Calu3 (cell line): ENCODE data around the gene STIM1. TPM values are rescaled to one million over a fixed set of nuclear protein-coding genes. Genes with fewer than 3 reads are reported as not detected.
A peak's percentile ranks its signal among the peaks of the same experiment; 100 is the strongest.

Experiments
- BruUV-seq: library from RNA; stranded (reverse); fragments of 400-500 nt; replicated peaks from 2 replicates; lab custom pipeline; 2021; lab: Mats Ljungman, UMichigan
- CTCF ChIA-PET: fragments of 300-600 bp; sonication (Branson Sonifier 250); formaldehyde crosslinking; loops from one replicate; lab custom pipeline; 2022; ENCODE audit warnings: antibody characterized with exemption; lab: Charles Lee
- DNase-seq: peaks from one replicate; pipeline ENCODE4 v3.0.0; 2022
- H3K27ac Mint-ChIP-seq: one replicate; pipeline ENCODE4 v1.8.0; 2022; ENCODE audit warnings: mixed read lengths; ENCODE audit not compliant: unreplicated experiment
- H3K27me3 Mint-ChIP-seq: one replicate; pipeline ENCODE4 v1.8.0; 2022; ENCODE audit warnings: mixed read lengths; ENCODE audit not compliant: unreplicated experiment
- H3K36me3 Mint-ChIP-seq: one replicate; pipeline ENCODE4 v1.8.0; 2022; ENCODE audit warnings: mild to moderate bottlenecking, moderate library complexity, mixed read lengths; ENCODE audit not compliant: insufficient read depth, unreplicated experiment
- H3K4me1 Mint-ChIP-seq: one replicate; pipeline ENCODE4 v1.8.0; 2022; ENCODE audit warnings: mild to moderate bottlenecking, low read depth, mixed read lengths; ENCODE audit not compliant: unreplicated experiment
- H3K4me3 Mint-ChIP-seq: one replicate; pipeline ENCODE4 v1.8.0; 2022; ENCODE audit warnings: mild to moderate bottlenecking, low read depth, moderate library complexity, mixed read lengths; ENCODE audit not compliant: unreplicated experiment
- H3K9me3 Mint-ChIP-seq: one replicate; pipeline ENCODE4 v1.8.0; 2022; ENCODE audit warnings: low read depth, mixed read lengths; ENCODE audit not compliant: unreplicated experiment
- intact Hi-C: fragments of 100-400 bp; cut with micrococcal nuclease; formaldehyde crosslinking; loops from one replicate; pipeline ENCODE4 v1.10.0; 2022; ENCODE audit not compliant: unreplicated experiment
- total RNA-seq: library from RNA; stranded (reverse); gene quantifications from 2 replicates; pipeline ENCODE4 v1.2.3, GENCODE V29; 2022
- TF ChIP-seq, protein P1 (sequence below): fragments of 200-600 bp; IDR thresholded peaks from one replicate; pipeline ENCODE4 v1.8.0; 2022; ENCODE audit warnings: antibody characterized with exemption; ENCODE audit not compliant: unreplicated experiment

The STIM1 gene
- total RNA-seq, 1 experiment from 2014 or later: 60.1 TPM

DNA sequence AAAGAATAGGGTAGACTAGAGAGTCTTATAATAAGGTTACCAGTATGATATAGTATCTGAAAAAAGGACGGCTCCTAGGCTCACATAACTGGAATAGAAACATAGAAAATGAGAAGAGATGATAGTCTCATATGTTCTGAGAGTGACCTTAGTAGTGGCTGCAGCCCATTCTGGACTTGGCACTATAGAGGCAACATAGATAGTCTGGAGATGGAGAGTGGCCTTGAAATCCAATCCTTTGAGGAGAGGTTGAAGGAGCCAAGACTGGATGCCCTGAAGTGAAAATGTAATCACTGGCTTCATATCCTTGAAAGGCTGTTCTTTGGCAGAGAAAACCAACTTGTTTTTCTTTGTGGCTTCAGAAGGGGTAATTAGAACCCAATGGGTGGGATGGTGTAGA, 81.1 kb downstream of the STIM1 start:
- Mint-ChIP-seq H3K36me3 (no peaks in the 10 kb centered on the region), H3K4me1 (peaks cover 26% of the 10 kb centered on the region), H3K27me3 (no peaks in the 10 kb centered on the region), H3K4me3 (no peak overlapping the region), H3K9me3 (no peaks in the 10 kb centered on the region), H3K27ac (no peak overlapping the region)
- no TSS peak for BruUV-seq
- intact Hi-C loops: no loop called here
- TF ChIP-seq, protein P1, sequence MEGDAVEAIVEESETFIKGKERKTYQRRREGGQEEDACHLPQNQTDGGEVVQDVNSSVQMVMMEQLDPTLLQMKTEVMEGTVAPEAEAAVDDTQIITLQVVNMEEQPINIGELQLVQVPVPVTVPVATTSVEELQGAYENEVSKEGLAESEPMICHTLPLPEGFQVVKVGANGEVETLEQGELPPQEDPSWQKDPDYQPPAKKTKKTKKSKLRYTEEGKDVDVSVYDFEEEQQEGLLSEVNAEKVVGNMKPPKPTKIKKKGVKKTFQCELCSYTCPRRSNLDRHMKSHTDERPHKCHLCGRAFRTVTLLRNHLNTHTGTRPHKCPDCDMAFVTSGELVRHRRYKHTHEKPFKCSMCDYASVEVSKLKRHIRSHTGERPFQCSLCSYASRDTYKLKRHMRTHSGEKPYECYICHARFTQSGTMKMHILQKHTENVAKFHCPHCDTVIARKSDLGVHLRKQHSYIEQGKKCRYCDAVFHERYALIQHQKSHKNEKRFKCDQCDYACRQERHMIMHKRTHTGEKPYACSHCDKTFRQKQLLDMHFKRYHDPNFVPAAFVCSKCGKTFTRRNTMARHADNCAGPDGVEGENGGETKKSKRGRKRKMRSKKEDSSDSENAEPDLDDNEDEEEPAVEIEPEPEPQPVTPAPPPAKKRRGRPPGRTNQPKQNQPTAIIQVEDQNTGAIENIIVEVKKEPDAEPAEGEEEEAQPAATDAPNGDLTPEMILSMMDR: no peak
- CTCF ChIA-PET: no interaction called here
- DNase-seq: no peak

DNA sequence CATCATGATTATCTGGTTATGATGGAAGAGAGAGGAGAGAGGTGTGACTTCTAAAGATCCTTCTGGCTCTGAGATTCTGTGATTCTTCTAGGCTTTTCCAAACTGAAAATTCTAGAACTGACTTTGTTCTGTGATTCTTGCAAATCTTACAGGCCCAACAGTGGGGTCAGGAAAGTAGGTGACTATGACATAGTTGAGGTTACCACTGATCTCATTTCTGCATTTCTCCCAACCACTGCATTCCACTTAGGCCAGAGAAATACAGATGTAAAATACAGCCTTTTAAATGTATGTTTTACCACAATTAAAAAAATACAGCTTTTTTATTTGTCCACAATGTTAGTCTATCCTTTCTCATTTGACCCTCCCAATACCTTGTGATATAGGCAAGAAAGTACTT, 83.7 kb downstream of the STIM1 start:
- no TSS peak for BruUV-seq
- no peak for DNase-seq
- intact Hi-C loops: no loop called here
- no peaks in the 10 kb centered on the region for H3K27me3 Mint-ChIP-seq
- no peak overlapping the region for H3K27ac Mint-ChIP-seq
- CTCF ChIA-PET: interaction anchor here (0.6 to 1.4 kb wide), 4 partner anchors 33 to 90 kb away, joined by 3 to 10 read pairs (median 4); partner anchors contain the start of gene STIM1
- no peak overlapping the region for H3K4me3 Mint-ChIP-seq
- H3K36me3 Mint-ChIP-seq: no peaks in the 10 kb centered on the region
- no peaks in the 10 kb centered on the region for H3K9me3 Mint-ChIP-seq
- peaks cover 26% of the 10 kb centered on the region for H3K4me1 Mint-ChIP-seq
- TF ChIP-seq, protein P1: no peak

DNA sequence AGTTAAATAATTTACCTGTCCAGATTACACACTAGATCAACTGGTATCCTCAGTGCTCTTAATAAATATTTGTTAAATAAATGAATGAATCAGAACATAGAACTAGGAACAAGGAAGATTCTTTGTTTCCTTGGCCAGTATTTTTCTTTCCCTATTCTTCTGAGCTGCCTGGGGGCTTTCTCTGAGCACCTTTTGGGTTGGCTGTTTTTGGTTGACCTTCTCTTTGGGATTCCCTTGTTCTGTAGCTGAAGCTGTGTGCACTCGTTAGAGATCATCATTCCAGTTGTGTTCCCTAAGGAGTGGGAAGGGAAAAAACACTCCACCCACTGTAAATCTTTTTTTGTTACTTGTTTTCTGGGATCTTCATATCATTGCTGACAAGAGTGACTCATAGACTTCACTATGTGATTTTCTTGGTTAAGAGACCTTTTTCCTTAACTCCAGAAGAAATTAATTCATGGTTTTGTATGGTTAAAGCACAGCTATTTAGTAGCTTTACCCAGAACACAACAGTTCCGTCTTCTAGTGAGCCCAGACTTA, 84.3 kb downstream of the STIM1 start:
- TF ChIP-seq, protein P1: no peak
- peak overlapping the region; percentile 8 for H3K27ac Mint-ChIP-seq
- no peaks in the 10 kb centered on the region for H3K36me3 Mint-ChIP-seq
- no peaks in the 10 kb centered on the region for H3K9me3 Mint-ChIP-seq
- intact Hi-C loops: no loop called here
- H3K27me3 Mint-ChIP-seq: no peaks in the 10 kb centered on the region
- CTCF ChIA-PET: interaction anchor here (1.4 kb wide), 1 partner anchor 85 kb away, joined by 5 read pairs; the partner anchor contains the start of gene STIM1
- no TSS peak for BruUV-seq
- no peak overlapping the region for H3K4me3 Mint-ChIP-seq
- peaks cover 22% of the 10 kb centered on the region for H3K4me1 Mint-ChIP-seq
- no peak for DNase-seq

DNA sequence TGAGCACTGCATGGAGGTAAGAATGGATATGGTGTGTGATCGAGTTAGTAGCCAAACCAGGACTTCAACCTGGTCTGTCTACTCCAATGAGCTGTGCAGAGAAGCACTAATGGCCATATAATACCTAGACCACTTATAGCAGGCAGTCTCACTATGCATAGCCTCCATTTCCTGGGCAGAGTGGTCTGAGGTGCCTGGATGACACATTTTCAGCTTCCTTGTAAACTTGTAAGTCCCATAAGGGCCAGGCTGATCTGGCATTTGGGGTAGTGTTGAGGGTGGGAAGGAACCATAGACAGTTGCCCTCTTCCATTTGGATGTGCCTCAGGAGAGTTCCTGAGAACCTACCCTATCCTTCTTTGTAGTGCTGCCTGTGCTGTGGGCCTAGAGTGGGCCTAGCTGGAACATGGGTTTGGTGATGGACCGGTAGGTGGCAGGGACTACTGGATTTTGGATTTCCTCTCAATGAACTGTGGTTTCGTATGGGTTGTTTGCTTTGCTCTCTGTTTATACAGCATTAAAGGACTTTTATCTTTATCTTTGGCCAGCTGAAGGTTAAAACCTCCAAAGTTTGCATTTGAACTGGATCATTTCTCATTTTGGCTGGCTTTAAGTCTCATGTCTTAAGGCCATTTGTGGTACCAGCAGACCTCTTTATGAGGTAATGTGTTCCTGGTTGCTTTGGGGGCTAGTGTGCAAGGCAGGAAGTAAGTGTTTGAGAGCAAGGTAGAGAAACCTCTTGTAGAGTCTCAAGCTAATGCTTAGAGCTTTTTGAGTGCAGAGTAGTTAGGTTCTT, 86.9 kb downstream of the STIM1 start:
- intact Hi-C loops: no loop called here
- Mint-ChIP-seq H3K27ac (no peak overlapping the region), H3K4me3 (no peak overlapping the region), H3K4me1 (peaks cover 19% of the 10 kb centered on the region), H3K9me3 (no peaks in the 10 kb centered on the region), H3K27me3 (no peaks in the 10 kb centered on the region), H3K36me3 (no peaks in the 10 kb centered on the region)
- CTCF ChIA-PET: interaction anchor here (1.1 kb wide), 1 partner anchor 9 kb away, joined by 3 read pairs; no protein-coding TSS in a partner anchor
- TF ChIP-seq, protein P1: no peak
- no TSS peak for BruUV-seq
- DNase-seq: no peak
